ENCODE results near the gene HAO1.

HAO1 gene

GRCh38 chr20:7883741-7884140 is 56.5 kb downstream of the HAO1 start:
- no peak for TF ChIP-seq CTCF (IDR thresholded peaks at IDR 0.05; ENCODE audit: low read depth, low read length)

GRCh38 chr20:7883309-7883708 is 56.9 kb downstream of the HAO1 start:
- no peak for TF ChIP-seq CTCF (IDR thresholded peaks at IDR 0.05; ENCODE audit: low read depth, low read length)
- no peak for DNase-seq (ENCODE audit: extremely low read depth, low read depth)

More at GRCh38 chr20:7883741-7884140, 56.5 kb downstream of the HAO1 start:
- DNase-seq (ENCODE audit: extremely low read depth, low read depth) = no peak

DNA sequence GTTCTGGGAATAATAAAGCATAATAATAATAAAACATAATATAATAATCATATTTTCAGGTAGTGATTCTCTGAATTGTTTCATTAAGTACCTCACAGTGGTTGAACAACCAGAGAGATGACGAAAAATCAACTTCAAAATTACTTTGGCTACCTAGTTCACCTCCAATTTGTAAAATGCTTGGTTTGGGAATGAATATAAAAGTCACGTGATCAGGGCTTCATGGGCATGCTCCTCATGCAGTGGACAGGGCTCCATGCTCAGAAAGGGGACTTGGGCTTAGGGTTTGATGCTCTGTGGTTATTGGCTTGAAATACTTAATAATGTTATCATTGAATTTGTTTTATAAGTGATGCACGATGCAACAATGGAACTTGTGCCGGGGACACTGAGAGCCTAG is 58.2 kb downstream of the HAO1 start:
- no peak for TF ChIP-seq CTCF (IDR thresholded peaks at IDR 0.05; ENCODE audit: low read depth, low read length)
- no peak for DNase-seq (ENCODE audit: extremely low read depth, low read depth)

DNA sequence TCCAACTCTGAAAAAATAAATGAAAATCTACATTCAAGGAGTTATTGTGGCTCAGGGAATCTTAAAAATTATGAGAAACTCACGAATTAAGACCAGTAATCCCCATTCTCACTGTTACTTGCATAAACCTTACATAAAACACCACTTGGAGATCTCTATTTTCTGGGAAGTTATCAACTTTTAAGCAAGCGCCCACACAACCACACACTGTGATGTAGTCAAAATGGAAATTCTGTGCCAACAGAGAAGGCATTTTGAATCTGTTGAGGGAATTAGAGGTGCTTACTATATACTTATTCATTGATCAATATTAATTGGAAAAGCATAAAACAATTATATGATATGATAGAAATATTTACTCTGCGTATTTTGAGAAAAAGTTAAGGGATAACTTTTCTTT is 58.7 kb downstream of the HAO1 start:
- DNase-seq (ENCODE audit: extremely low read depth, low read depth) = no peak
- no peak for TF ChIP-seq CTCF (IDR thresholded peaks at IDR 0.05; ENCODE audit: low read depth, low read length)

DNA sequence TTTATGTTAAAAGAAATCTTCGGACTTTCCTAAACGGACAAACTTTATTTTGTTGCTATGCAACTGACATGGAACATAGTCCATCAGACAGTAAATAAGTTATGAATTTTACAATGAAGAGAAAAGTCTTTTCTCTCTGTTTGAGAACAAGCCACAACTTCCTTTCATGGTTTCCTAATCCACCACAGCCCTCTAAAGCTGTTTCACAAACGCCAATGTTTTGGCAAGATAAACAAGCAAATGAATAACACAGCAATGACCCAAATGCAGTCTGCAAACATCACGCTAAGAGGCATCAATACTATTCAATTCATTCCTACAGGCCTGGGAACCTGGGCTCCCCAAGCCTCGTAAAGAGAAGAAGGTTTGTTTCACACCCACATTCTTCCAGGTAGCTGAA is 60.4 kb downstream of the HAO1 start:
- no peak for TF ChIP-seq CTCF (IDR thresholded peaks at IDR 0.05; ENCODE audit: low read depth, low read length)
- peak; percentile 49 for DNase-seq (ENCODE audit: extremely low read depth, low read depth)

- TF ChIP-seq CTCF (IDR thresholded peaks at IDR 0.05; ENCODE audit: low read depth, low read length) = no peak
- DNase-seq (ENCODE audit: extremely low read depth, low read depth) = no peak
These were observed 72.2 kb downstream of the HAO1 start for GRCh38 chr20:7868108-7868507.

DNA sequence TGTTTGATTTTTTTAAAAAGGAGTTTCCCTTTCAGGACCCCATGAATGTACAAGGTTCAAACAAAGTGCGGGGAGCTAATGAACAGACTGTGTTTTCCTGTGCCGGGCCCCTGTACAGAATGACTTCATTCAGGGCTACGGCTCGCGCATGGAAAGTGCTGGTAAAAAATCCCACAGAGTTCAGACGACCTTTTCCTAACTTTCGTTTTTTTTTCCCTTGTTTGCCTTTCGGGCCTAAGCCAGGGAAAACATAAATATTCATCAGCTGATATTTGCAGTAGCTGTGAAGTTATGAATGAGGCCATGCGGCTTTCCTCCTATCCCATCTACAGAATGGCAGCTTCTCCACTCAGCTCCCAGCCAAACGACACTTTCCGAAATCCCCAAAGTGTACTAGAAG is 74.0 kb downstream of the HAO1 start:
- DNase-seq (ENCODE audit: extremely low read depth, low read depth) = no peak
- no peak for TF ChIP-seq CTCF (IDR thresholded peaks at IDR 0.05; ENCODE audit: low read depth, low read length)

All from AG09319 (cell line).